ENCODE measurements around the gene PWP2.
"Not testable (repeated sequence)": the region's sequence is repeated elsewhere in the genome, so short reads cannot be mapped to it uniquely, and the experiment has no call there.

PWP2 gene

GRCh38 chr21:44107026-44107501, at the start of gene PWP2:
TSS of gene PWP2 (plus strand) at chr21:44107399. CDS start at chr21:44107417, 18 bp downstream.
- not testable (repeated sequence) for DNase-seq

- DNase-seq, result no peak
Observed at GRCh38 chr21:44057960-44058651, 49.1 kb upstream of the PWP2 start.

DNA sequence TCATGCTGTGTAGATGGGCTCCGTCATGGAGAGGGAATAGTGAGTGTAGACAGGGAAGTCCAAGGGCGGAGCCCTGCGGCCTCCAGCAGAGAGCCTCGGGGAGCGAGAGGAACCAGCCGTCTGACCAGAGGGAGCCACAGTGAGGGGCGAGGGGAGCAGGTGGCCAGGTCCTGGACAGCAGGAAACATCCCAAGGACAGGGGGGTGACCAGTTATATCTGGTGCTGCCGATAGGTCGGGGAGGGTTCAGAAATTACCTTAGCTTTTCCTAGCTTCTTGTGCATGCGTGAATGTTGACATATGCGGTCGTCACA, 48.6 kb upstream of the PWP2 start:
- no peak for DNase-seq

DNA sequence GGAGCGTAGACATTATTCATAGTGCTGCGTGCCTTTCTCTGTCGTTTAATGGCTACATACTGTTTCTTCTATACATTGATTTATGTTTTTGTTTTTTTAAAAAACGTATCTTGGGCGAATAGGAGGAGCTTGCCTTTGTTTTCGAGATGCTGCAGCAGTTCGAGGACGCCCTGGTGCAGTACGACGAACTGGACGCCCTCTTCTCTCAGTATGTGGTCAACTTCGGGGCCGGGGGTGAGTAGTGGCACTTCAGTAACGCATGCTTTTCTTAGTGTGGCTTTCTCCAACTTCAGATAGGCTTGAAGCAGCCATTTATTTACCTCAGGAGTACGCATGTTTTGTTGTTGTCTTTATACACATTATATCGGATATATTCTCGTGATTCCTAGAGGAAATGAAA, 48.2 kb upstream of the PWP2 start:
- no peak for DNase-seq

DNA sequence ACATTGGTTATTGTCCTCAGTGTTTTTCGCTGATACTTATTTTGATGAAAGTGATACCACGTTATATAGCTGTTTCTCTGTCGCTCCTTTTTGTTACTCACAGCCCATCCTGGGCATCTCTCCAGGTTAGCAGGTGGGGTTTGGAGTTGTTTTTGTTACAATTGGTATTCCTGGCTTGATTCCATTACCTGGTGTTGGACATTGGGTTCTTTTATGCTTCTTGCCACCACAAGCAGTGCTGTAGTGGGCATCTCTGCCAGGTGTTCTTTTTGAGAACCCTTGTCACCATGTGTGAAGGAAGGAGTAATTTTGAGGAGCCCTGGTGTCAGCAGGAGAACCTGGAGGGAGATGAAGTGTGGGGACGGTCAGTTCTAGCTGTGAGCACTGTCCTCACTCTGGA, 47.5 kb upstream of the PWP2 start:
- DNase-seq, result no peak

DNA sequence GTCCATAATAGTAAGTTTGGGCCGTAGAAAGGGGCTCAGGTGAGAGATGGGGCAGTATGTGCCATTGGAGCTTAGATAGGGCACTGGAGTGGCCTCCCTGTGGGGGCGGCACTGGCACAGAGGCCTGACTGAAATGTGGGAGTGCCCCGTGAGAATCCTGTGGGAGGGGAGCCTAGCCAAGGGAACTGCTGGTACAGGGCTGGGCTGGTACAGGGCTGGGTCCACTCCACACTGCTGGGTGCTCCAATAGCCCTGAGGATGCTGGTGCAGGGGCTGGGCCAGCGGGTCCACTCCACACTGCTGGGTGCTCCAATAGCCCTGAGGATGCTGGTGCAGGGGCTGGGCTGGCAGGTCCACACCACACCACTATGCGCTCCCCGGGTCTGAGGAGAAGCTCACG, 44.8 kb upstream of the PWP2 start:
- no peak for DNase-seq

DNA sequence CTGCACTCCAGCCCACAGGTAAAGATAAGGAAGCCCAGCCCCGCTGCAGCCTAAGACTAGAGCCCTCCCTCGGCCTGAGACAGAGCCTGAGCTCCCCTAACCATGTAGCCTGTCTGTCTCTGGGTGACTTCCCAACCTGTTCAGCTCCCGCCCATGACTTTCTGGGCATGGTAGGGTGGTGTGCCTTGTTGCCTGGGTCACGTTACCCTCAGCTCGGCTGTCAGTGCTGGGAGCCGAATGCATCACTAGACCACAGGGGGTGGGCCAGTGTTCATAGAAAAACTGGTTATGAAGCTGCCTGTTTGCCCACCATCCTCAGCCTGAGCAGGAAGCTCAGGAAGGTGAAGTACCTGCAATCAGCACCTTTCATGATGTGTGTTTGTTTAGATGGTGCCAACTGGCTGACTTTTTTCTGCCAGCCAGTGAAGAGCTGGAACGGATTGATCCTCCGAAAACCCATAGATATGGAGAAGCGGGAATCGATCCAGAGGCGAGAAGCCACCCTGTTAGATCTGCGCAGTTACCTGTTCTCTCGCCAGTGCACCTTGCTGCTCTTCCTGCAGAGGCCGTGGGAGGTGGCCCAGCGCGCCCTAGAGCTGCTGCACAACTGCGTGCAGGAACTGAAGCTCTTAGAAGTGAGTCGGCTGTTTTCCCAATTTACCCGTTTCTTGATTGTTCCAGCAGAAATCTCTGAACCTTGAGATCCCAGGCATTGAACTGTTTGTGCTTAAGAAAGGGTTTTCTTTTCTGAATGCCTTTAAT, 43.9 kb upstream of the PWP2 start:
- DNase-seq, result peak in 1 of 6 experiments; percentile 10

DNA sequence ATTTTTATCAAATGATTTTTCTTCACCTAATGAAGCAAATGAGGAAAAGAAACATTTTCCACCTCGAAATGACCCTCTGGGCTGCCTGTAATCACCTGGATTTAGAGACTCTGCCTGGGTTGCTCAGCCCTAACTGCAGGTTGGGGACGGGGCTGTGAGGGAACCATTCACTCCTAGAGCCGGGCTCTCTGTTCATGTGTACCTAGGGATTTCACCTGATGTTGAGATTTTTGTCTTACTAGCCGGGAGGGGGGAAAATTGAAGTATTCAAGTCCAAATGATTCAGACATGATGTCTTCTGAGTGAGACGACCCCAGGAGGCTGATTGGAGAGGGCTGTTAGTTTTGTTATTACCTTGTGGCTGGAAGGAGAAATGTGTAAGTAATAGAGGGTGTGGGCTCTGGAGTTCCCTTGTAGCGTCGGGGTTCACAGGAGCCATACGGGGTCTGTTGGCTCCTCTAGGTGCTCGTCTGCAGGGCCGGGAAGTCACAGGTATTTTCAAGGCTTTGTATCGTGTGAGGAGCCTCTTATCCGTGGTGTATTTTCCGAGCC, 42.3 kb upstream of the PWP2 start:
- no peak for DNase-seq

GRCh38 chr21:44065428-44065827, 41.8 kb upstream of the PWP2 start:
- DNase-seq, result peak; percentile 64 to 95 (median 83)

DNA sequence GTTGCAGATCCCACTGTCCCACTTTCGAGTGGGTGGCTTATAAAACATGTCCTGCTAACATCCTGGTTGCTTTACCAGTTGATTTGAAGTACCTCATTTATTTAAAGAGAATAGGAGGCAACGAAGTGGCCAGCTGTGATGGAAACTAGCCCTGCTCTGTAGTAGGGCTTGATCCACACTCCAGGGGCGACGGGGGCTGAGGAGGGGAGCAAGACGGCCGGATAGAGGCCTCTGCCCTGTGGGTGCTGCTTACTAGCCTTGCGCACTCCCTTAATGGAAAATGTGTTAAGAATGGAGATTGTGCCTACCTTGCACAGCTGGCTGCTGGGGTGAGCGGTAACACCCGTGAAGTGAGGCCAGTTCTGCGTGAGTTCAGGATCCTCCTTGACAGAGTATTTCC, 41.1 kb upstream of the PWP2 start:
- DNase-seq, result no peak

DNA sequence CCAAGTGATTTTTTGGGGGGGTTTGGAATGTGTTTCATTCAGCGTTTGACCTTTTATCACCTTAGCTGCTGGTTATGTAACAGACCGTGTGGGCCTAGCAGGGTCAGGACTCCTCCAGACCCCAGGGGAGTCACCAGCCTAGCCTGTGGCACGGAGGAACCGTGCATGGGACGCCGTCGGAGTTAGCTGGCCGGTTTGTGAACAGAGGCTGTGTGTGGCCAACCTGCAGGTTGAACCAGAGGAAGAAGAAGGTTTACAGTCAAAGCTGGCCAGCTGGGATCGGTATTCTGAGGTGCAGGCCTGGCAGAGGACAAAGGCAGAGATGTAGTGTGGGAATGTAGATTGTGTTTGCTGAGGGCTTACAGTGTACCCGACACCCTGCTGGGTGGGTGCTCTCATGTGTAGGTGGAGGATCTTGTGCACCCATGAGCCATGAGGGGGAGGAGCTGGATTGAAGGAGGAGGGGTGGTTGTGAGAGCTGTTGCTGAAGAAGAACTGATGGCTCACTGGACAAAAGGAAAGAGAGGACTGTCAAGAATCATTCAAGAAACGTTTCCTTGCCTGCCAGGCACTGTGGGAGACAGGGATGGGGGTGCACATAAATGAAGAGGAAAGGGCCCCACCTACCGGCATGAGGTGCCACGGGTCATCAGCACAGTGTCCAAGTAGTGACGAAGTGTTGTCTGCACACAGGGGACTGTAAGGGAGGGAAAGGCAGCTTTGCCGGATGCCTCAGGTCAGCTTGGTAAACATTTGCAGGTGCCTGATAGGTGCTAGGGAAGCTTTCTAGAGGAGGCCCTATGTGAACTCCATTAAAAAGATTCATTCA, 40.0 kb upstream of the PWP2 start:
- no peak for DNase-seq

DNA sequence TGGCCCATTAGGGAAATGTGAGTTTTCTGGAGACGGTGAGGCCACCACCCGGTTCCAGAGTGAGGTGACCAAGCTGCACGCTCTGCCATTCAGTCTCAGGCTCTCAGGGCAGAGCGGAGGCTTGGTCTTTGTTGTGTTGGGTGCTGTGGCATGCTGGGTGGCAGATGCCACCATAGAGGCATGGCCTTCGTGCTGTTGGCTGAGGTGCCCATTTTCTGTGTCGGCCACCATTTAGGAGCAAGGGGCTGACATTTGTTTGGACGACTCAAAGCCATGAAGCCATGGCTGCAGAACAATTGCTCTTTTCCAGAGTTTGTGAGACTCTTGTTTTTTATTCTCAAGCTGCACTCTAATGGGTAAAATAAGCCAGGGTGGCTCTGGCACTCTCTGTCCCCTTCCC, 36.8 kb upstream of the PWP2 start:
- DNase-seq, result no peak

DNA sequence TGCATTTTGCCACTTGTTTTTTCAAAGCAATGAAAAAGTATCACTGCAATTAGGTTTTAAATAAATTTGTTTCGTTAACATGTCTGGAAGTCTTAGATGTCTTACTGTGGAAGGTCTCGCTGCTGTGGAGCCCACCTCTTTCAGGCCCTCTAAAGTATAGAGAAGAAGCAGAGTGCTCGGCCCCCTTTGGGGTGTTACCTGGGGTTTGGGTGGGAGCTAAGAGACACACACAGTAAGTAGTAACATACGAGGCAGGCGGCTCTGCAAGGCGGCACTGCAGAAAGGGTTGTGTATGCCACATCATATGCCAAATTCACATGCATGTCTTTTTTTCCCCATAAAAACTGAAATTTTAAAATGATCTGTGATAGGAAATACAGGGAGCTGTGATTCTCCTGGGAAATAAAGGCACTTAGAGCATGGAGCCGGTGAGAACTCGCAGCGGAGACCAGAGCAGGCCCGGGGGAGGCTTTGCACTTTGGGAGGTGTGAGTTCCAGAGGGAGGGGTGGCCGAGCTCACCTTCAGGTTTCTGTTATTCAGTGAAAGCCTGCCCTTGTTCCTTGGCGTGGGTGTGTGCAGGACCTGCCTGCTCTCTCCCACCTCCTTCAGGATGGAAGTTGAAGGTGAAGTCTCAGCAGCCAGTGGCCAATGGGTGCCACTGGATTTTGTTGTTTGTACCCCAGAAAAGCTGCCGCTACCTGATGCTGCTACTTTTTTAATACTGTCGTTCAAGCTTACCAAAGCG, 35.7 kb upstream of the PWP2 start:
- DNase-seq, result no peak

DNA sequence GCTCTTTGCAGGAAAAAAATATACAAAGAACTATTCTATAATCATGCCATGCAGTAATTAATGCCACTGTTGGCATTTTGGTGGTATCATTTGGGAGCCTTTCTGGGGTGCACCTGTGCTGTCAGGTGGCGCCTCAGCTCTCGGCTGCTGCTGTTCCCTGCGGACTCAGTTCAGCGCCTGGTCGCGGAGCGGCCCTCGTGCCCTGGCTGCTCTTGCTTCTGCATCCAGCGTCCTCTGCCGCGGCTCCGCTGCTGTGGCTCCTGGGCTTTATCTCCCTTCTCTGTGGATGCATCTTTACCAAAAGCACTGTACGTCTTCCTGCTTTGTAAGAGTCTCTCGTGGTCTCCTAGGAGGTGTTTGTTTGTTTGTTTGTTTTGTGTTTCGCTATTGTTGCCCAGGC, 35.1 kb upstream of the PWP2 start:
- DNase-seq, result no peak

- no peak for DNase-seq
Observed at GRCh38 chr21:44074315-44074958, 32.8 kb upstream of the PWP2 start.

- DNase-seq, result no peak
Observed at GRCh38 chr21:44076316-44076715, 30.9 kb upstream of the PWP2 start.

GRCh38 chr21:44078411-44078981, 28.7 kb upstream of the PWP2 start:
- no peak for DNase-seq

GRCh38 chr21:44079446-44079845, 27.8 kb upstream of the PWP2 start:
- no peak for DNase-seq

- DNase-seq, result no peak
Observed at GRCh38 chr21:44079846-44080245, 27.4 kb upstream of the PWP2 start.

DNA sequence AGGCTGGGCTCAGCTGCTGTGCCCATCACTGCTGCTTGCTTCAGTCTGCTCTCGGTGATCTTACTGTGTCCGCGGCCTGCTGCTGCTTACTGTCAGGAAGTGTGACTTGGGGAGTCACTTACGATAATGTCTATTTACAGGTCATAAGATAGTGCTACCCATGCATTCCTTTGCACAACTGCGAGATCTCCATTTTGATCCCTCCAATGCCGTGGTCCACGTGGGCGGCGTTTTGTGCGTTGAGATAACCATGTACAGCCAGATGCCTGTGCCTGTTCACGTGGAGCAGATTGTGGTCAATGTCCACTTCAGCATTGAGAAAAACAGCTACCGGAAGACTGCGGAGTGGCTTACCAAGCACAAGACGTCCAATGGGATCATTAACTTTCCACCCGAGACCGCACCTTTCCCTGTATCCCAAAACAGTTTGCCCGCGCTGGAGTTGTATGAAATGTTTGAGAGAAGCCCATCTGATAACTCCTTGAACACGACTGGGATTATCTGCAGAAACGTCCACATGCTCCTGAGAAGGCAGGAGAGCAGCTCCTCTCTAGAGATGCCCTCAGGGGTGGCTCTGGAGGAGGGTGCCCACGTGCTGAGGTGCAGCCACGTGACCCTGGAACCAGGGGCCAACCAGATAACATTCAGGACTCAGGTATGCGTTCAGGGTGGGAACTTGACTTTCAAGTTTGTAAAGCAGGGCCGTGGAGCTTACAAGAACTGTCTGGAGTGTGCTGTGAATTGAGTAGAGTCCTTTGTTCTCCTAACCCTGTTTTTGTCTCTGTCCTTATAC, 24.4 kb upstream of the PWP2 start:
- DNase-seq, result peak in 2 of 6 experiments; percentile 14 to 40
